Stimulated activated memory B cell treated with anti-CD40 and anti-IgM and Interleukin-4, amounts not matched to agents 10 μg/mL and 1 μg/mL and 100 μg/mL, for 72 hours (primary cell): Measurements from ENCODE around the gene LY6G6D.

Experiments
- ATAC-seq: fragments of 150-1000 bp; cut with Tn5 transposase; 2 replicates; pipeline ENCODE4 v1.10.0; 2021
- H3K27ac Mint-ChIP-seq: one replicate; pipeline ENCODE4 v1.8.0; 2022; ENCODE audit warnings: mild to moderate bottlenecking, mixed read lengths
- H3K27me3 Mint-ChIP-seq: one replicate; pipeline ENCODE4 v1.8.0; 2022; ENCODE audit warnings: mixed read lengths
- H3K36me3 Mint-ChIP-seq: one replicate; pipeline ENCODE4 v1.8.0; 2022; ENCODE audit warnings: mixed read lengths
- H3K4me1 Mint-ChIP-seq: one replicate; pipeline ENCODE4 v1.8.0; 2022; ENCODE audit warnings: mixed read lengths
- H3K4me3 Mint-ChIP-seq: one replicate; pipeline ENCODE4 v1.8.0; 2022; ENCODE audit warnings: mild to moderate bottlenecking, moderate library complexity, mixed read lengths
- H3K9me3 Mint-ChIP-seq: one replicate; pipeline ENCODE4 v1.8.0; 2022; ENCODE audit warnings: mixed read lengths

Gene LY6G6D

DNA sequence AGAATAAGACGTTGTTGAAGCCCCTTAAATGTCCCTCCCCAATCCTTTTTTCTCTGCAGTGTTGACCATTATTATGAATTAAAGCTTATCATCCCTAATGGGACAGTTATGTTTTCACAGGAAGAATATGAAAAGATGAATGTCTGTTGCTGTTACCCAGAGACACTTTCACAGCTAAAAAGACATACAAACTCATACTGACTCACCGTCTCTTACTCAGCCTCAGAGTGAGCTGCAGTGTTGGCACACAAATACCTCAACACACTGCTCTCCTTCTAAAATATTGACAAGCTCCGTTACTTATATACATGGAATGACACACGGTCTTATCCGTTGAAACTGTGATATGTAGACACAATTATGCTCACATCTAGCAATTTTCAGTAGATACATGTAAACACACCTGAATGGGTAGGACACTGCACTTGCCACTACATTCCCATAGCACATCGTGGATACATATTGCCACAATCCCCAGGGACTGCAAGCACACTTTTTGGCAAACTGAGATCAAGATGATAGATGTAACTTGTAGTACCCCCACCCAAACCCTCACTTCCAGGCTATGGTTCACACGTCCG, 37.7 kb downstream of the LY6G6D start:
- no peaks in the 10 kb centered on the region for H3K4me1 Mint-ChIP-seq
- no peaks in the 10 kb centered on the region for H3K27me3 Mint-ChIP-seq
- no peak for ATAC-seq
- no peaks in the 10 kb centered on the region for H3K9me3 Mint-ChIP-seq
- peaks cover under 1% of the 10 kb centered on the region for H3K36me3 Mint-ChIP-seq
- H3K4me3 Mint-ChIP-seq: no peak overlapping the region
- H3K27ac Mint-ChIP-seq: no peak overlapping the region

- Mint-ChIP-seq H3K4me3 (no peak overlapping the region), H3K36me3 (peaks cover 33% of the 10 kb centered on the region), H3K9me3 (no peaks in the 10 kb centered on the region), H3K4me1 (no peaks in the 10 kb centered on the region), H3K27me3 (no peaks in the 10 kb centered on the region), H3K27ac (peak overlapping the region; percentile 38)
- no peak for ATAC-seq
Measured at GRCh38 chr6:31758281-31758680, 43.1 kb downstream of the LY6G6D start.

GRCh38 chr6:31760790-31761189, 45.6 kb downstream of the LY6G6D start:
- no peaks in the 10 kb centered on the region for H3K27me3 Mint-ChIP-seq
- no peaks in the 10 kb centered on the region for H3K4me1 Mint-ChIP-seq
- no peak overlapping the region for H3K4me3 Mint-ChIP-seq
- ATAC-seq: no peak
- H3K9me3 Mint-ChIP-seq: no peaks in the 10 kb centered on the region
- H3K36me3 Mint-ChIP-seq: peaks cover 45% of the 10 kb centered on the region
- H3K27ac Mint-ChIP-seq: no peak overlapping the region

GRCh38 chr6:31761343-31761742, 46.2 kb downstream of the LY6G6D start:
- Mint-ChIP-seq H3K27me3 (no peaks in the 10 kb centered on the region), H3K4me3 (no peak overlapping the region), H3K4me1 (no peaks in the 10 kb centered on the region), H3K27ac (no peak overlapping the region), H3K36me3 (peaks cover 45% of the 10 kb centered on the region), H3K9me3 (no peaks in the 10 kb centered on the region)
- no peak for ATAC-seq

DNA sequence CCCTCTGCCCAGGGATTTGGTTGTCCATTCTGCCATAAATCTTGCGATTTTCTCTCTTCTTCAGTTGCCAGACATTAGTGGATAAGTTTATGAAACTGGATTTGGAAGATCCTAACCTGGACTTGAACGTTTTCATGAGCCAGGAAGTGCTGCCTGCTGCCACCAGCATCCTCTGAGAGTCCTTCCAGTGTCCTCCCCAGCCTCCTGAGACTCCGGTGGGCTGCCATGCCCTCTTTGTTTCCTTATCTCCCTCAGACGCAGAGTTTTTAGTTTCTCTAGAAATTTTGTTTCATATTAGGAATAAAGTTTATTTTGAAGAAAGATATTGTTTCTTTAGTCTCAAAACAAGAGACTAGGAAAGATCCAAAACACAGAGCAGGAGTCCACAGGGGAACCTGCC, 47.2 kb downstream of the LY6G6D start, which contains the start of gene SAPCD1:
Gene SAPCD1 (plus strand): TSS at position 301 of the 400 bp plus-strand sequence. CDS start 399 bp downstream, outside the sequence.
- no peak for ATAC-seq
- peak within 1 kb of the TSS; percentile 17 for H3K27ac Mint-ChIP-seq

DNA sequence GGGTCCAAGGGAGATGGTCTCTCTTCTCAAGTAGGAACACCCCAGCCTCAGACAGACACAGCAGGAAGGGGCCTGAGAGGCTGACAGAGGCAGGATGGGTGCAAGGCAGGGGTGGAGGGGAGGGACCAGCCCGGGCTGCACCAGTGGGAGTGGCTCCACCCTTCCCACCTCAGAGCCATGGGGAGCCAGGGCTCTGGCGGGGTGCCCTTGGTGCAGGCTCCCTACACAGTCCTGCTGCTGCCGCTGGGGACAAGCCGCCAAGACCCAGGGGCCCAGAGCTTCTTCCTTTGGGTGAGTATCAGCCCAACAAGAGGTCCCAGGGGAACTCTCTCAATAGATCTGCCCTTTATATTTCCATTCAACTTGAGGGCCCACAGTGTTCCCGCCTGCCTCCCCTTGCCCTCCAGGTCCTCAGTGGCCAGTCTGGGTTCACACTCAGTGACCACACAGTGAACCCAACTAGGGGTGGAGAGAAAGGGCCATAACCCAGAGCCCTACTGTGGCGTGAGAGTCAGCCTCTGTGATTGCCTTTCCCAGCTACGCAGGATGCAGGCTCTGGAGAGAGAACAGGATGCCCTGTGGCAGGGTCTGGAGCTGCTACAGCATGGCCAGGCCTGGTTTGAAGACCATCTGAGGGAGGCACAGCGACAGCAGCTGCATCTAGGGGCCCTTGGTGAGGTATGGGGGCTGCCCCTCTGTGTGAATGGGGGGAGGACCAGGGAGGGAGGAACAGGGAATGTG, 47.9 kb downstream of the LY6G6D start:
- no peak overlapping the region for H3K4me3 Mint-ChIP-seq
- peak overlapping the region; percentile 17 for H3K27ac Mint-ChIP-seq
- peaks cover 47% of the 10 kb centered on the region for H3K36me3 Mint-ChIP-seq
- H3K27me3 Mint-ChIP-seq: no peaks in the 10 kb centered on the region
- no peaks in the 10 kb centered on the region for H3K4me1 Mint-ChIP-seq
- H3K9me3 Mint-ChIP-seq: no peaks in the 10 kb centered on the region
- no peak for ATAC-seq

More for the DNA sequence above, 47.2 kb downstream of the LY6G6D start, which contains the start of gene SAPCD1:
- Mint-ChIP-seq H3K4me1 (no peaks in the 10 kb centered on the region), H3K9me3 (no peaks in the 10 kb centered on the region), H3K27me3 (no peaks in the 10 kb centered on the region), H3K4me3 (no peak within 1 kb of the TSS), H3K36me3 (peaks cover 46% of the 10 kb centered on the region)

DNA sequence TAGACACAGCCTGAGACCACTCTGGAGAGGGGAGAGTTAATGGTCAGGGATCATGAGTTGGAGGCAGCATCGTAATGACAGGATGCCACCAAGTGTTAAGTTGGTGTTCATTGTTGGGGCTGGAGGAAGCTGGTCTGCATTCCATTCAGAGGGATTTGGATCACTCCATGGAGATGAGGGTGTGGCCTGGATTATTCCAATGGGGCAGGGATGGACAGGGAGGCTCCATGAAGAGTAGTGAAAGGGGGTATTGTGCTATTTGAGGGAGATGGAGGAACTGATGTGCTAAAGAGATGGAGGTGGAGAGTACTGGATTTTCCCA, 48.4 kb downstream of the LY6G6D start:
- no peaks in the 10 kb centered on the region for H3K4me1 Mint-ChIP-seq
- no peaks in the 10 kb centered on the region for H3K9me3 Mint-ChIP-seq
- H3K4me3 Mint-ChIP-seq: no peak overlapping the region
- ATAC-seq: no peak
- no peaks in the 10 kb centered on the region for H3K27me3 Mint-ChIP-seq
- H3K36me3 Mint-ChIP-seq: peaks cover 44% of the 10 kb centered on the region
- H3K27ac Mint-ChIP-seq: peak overlapping the region; percentile 17

DNA sequence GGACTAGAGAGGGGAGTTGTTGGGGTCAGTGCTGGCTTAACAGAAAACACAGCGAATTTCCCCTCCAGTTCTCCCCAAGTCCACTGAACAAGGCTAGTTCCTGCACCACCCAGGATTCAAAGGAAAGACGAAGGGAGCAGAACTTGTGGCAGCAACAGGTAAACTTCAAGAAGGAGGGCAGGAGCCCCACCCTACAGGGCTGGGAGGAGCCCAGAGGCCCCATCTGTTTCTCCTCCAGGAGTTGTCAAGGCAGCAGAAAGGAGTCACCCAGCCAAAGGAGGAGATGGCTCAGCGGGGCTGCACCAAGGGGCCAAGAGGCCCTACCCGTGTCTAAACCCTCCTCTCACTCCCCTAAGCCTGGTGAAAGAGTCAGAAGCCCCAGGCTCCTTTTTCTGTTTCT, 49.0 kb downstream of the LY6G6D start:
- peaks cover 41% of the 10 kb centered on the region for H3K36me3 Mint-ChIP-seq
- H3K4me3 Mint-ChIP-seq: no peak overlapping the region
- no peaks in the 10 kb centered on the region for H3K4me1 Mint-ChIP-seq
- no peak overlapping the region for H3K27ac Mint-ChIP-seq
- H3K9me3 Mint-ChIP-seq: no peaks in the 10 kb centered on the region
- H3K27me3 Mint-ChIP-seq: no peaks in the 10 kb centered on the region
- ATAC-seq: no peak

GRCh38 chr6:31765559-31765909, 50.4 kb downstream of the LY6G6D start:
- ATAC-seq: no peak
- Mint-ChIP-seq H3K9me3 (no peaks in the 10 kb centered on the region), H3K4me3 (no peak overlapping the region), H3K27ac (peak overlapping the region; percentile 59), H3K27me3 (no peaks in the 10 kb centered on the region), H3K4me1 (peaks cover 7% of the 10 kb centered on the region), H3K36me3 (peaks cover 33% of the 10 kb centered on the region)

DNA sequence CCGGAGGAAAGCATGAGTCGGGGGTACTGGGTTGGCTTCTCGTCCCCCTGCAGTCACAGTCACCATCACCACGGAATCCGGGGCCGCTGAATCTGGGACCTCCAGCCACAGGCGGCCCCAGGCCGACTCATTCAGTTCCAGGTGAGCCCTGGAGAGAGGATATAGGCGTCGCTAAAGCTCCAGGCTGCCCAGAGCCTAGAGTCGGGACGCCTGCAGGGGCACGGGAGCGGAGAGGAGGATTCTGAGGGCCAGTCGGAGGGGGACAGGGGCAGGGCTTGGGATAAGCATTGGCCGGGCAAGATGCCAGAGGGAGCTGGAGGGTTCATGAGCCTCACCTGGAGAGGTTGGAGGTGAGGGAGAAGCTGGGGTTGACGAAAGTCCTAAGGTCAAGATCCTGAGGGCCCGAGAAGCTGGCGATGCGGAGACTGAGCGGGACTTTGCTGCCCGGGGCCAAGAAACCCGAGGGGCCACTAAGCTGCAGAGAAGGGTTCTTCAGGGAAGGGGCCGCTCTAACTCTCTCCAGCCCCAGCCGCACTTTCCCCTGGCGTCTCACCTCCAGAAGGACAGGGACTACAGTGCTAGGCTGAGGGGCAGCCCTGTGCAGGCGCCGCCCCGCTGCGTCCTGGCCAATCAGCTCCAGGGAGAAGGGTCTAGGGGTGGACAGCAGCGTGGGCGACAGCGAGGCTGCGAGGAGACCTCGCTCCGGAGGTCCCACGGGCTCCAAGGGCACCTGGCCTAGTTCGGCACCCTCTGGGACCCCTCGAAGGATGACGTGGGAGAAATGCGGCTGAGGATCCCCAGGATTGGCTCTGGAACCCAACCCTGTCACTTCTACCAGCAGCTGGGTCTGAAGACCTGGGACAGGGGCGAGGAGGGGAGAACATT, 51.0 kb downstream of the LY6G6D start:
- Mint-ChIP-seq H3K27ac (peak overlapping the region; percentile 59), H3K4me3 (no peak overlapping the region), H3K36me3 (peaks cover 27% of the 10 kb centered on the region)

DNA sequence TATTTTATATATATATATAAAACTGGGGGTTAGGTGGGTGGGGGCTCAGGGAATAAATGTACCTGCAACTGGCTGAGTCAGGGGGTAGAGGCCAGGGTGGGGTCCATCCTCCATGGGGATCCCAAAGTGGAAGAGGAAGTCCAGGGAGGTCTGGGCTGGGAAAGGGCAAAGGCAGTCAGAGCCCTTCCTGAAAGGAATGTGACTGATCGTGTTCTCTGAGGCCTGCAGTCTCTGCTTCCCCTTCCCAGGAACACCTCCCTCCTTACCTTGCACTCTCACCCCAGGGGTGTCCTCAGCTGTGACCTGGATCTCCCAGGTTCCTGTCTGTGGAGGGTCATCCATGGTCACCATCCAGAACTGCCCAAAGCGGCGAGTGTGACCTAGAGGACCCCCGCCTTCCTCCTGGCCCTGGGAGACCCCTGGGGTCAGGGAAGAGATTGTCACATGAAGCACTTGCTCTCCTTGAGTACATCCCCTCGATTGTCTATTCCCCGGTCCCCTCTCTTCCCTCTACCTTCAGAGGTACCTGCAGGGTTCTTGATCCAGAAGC, 52.0 kb downstream of the LY6G6D start:
- H3K4me1 Mint-ChIP-seq: peaks cover 7% of the 10 kb centered on the region
- peaks cover 20% of the 10 kb centered on the region for H3K36me3 Mint-ChIP-seq
- no peak for ATAC-seq
- no peaks in the 10 kb centered on the region for H3K27me3 Mint-ChIP-seq
- H3K4me3 Mint-ChIP-seq: no peak overlapping the region
- H3K27ac Mint-ChIP-seq: no peak overlapping the region
- no peaks in the 10 kb centered on the region for H3K9me3 Mint-ChIP-seq

More for the DNA sequence above, 51.0 kb downstream of the LY6G6D start:
- no peaks in the 10 kb centered on the region for H3K9me3 Mint-ChIP-seq
- no peak for ATAC-seq
- no peaks in the 10 kb centered on the region for H3K27me3 Mint-ChIP-seq
- H3K4me1 Mint-ChIP-seq: peaks cover 7% of the 10 kb centered on the region
